T-cell (primary cell): Measurements from ENCODE around the gene CDH4. TPM values are rescaled to one million over a fixed set of nuclear protein-coding genes. Genes with fewer than 3 reads are reported as not detected.

Experiments used
- ATAC-seq, 4 experiments: fragments of 200-7000 bp in 3 of 4; fragments of 150-1000 bp in 1 of 4; cut with Tn5 transposase; replicated peaks in 1 of 4; 1 replicate in 3 of 4; 2 replicates in 1 of 4; pipeline ENCODE4 v1.10.0; 2021; ENCODE audit warnings: moderate library complexity in 3 of 4, mild to moderate bottlenecking in 2 of 4, moderate number of reproducible peaks in 1 of 4
- CTCF ChIA-PET, 2 donors: fragments of 300-600 bp; sonication (Branson Sonifier 250); formaldehyde crosslinking; loops; one replicate each; lab custom pipeline; 2022; ENCODE audit warnings: antibody characterized with exemption in 2 of 2; lab: Charles Lee
- POLR2A ChIA-PET, 2 donors: fragments of 300-600 bp; sonication (Branson Sonifier 250); formaldehyde crosslinking; loops; one replicate each; lab custom pipeline; 2022; ENCODE audit warnings: antibody characterized with exemption in 2 of 2; lab: Charles Lee
- DNase-seq, 35 experiments: peaks; one replicate each; pipeline versions ENCODE4 v3.0.0 to v3.0.0-alpha.2; 2013 to 2023
- H3K27ac ChIP-seq: one replicate; pipeline ENCODE4 v1.5.1; 2013; ENCODE audit warnings: low read length
- H3K27me3 ChIP-seq, 2 experiments: replicated peaks in 1 of 2; 1 replicate in 1 of 2; 2 replicates in 1 of 2; pipeline versions ENCODE4 v1.6.1 to v1.7.0; 2013; ENCODE audit warnings: low read length in 1 of 2, mixed read lengths in 1 of 2; ENCODE audit not compliant: control insufficient read depth in 2 of 2, insufficient read depth in 2 of 2; ENCODE audit errors: extremely low read depth in 1 of 2
- H3K36me3 ChIP-seq, 2 donors: 1 replicate in 1 of 2; 2 replicates in 1 of 2; pipeline versions ENCODE4 v1.6.1 to v1.7.0; 2013; ENCODE audit warnings: low read length in 1 of 2; ENCODE audit not compliant: control insufficient read depth in 2 of 2, insufficient read depth in 1 of 2; ENCODE audit errors: extremely low read depth in 1 of 2
- H3K4me1 ChIP-seq, 2 experiments: 1 replicate in 1 of 2; 2 replicates in 1 of 2; pipeline versions ENCODE4 v1.6.1 to v1.7.0; 2013; ENCODE audit warnings: low read length in 2 of 2, mixed read lengths in 1 of 2; ENCODE audit not compliant: insufficient read depth in 2 of 2, control insufficient read depth in 1 of 2; ENCODE audit errors: extremely low read depth in 1 of 2
- H3K4me3 ChIP-seq, 2 donors: 1 replicate in 1 of 2; 2 replicates in 1 of 2; pipeline versions ENCODE4 v1.5.1 to v1.7.0; 2013; ENCODE audit warnings: mild to moderate bottlenecking in 2 of 2, low read length in 1 of 2, moderate library complexity in 1 of 2; ENCODE audit not compliant: control insufficient read depth in 1 of 2; ENCODE audit errors: extremely low read depth in 1 of 2
- H3K9me3 ChIP-seq: 2 replicates; pipeline ENCODE4 v1.7.0; 2013
- H3K27ac Mint-ChIP-seq, 2 donors: one replicate each; pipeline ENCODE4 v1.8.0; 2020 to 2021; ENCODE audit warnings: mild to moderate bottlenecking in 2 of 2, mixed read lengths in 2 of 2
- H3K27me3 Mint-ChIP-seq, 2 donors: one replicate each; pipeline ENCODE4 v1.8.0; 2021 to 2022; ENCODE audit warnings: mixed read lengths in 2 of 2
- H3K36me3 Mint-ChIP-seq: one replicate; pipeline ENCODE4 v1.8.0; 2021; ENCODE audit warnings: mixed read lengths
- H3K4me1 Mint-ChIP-seq, 3 donors: one replicate each; pipeline ENCODE4 v1.8.0; 2020 to 2022; ENCODE audit warnings: mixed read lengths in 3 of 3, mild to moderate bottlenecking in 1 of 3
- H3K4me3 Mint-ChIP-seq, 3 donors: one replicate each; pipeline ENCODE4 v1.8.0; 2020 to 2022; ENCODE audit warnings: mild to moderate bottlenecking in 3 of 3, mixed read lengths in 3 of 3, moderate library complexity in 3 of 3
- H3K9me3 Mint-ChIP-seq, 3 donors: one replicate each; pipeline ENCODE4 v1.8.0; 2020 to 2022; ENCODE audit warnings: mixed read lengths in 3 of 3
- WGBS: methylation state at CpG from one replicate; pipeline ENCODE4 v1.1.5; 2013; ENCODE audit warnings: missing lambda C conversion rate; ENCODE audit not compliant: insufficient coverage; 5-methylcytosine and 5-hydroxymethylcytosine counted together
- total RNA-seq, 35 experiments: library from RNA in 6 of 35; stranded (reverse) in 6 of 35; fragments of 120-200 nt in 1 of 35; gene quantifications; one replicate each; pipeline versions ENCODE4 v1.2.1 to v1.2.4 and lab custom pipeline; 2013 to 2026

Gene CDH4
- total RNA-seq, 5 donors from 2014 or later (not counting 1 experiment from before 2014, with no cell fraction given): 0.06 to 0.64 (median 0.14) TPM

DNA sequence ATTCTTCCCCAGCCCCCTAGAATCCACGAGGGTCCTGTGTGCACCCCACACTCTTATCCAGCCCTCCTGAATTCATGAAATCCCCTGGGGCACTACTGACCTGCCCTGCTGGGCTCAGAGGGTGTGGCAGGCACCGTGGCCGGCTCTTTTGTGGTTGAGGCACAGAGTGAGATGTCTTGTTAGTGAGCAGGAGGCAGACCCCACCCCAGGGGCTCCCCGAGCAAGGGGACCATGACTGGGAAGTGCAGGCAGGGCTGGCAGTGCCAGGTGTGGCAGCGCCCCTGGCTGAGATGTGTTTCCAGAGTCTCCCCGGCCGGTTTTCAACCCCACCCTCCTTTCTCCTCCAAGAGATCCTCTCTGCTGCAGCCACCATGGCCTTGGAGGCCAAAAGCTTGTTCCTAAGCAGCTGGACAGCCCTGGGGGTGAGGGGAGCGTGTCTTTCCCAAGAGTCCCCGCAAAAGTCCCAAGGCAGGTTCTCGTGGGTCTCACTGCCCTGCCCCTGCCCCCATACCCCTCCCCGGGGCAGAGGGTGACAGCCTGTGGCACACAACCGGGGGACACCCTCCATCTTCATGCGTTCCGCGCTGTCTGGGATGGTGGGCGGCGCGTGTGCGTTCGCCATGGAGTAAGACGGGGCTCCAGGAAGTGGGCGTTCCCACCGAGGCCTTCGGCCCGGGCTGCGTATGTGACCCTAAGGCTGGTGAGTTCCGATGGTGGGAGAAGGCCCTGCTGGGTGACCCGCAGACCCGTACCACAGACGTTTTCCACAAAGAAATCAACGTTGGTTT, 604.8 kb downstream of the CDH4 start:
- Histone ChIP-seq H3K27me3 (peaks cover 0 to 16% of the 10 kb centered on the region in 2 experiments), H3K27ac (no peak overlapping the region), H3K9me3 (no peaks in the 10 kb centered on the region), H3K4me1 (no peaks in the 10 kb centered on the region), H3K36me3 (no peaks in the 10 kb centered on the region), H3K4me3 (no peak overlapping the region)
- H3K9me3 Mint-ChIP-seq: peaks cover 0 to 2% (median 0%) of the 10 kb centered on the region in 3 donors
- no peaks in the 10 kb centered on the region for H3K36me3 Mint-ChIP-seq
- ChIA-PET POLR2A (no interaction called here), CTCF (no interaction called here)
- 91% methylated on average over 21 of the region's 31 CpGs for WGBS
- DNase-seq: no peak
- H3K27ac Mint-ChIP-seq: no peak overlapping the region
- no peak overlapping the region for H3K4me3 Mint-ChIP-seq
- H3K27me3 Mint-ChIP-seq: peaks cover 0 to 5% of the 10 kb centered on the region in 2 donors
- ATAC-seq: no peak
- H3K4me1 Mint-ChIP-seq: no peaks in the 10 kb centered on the region

DNA sequence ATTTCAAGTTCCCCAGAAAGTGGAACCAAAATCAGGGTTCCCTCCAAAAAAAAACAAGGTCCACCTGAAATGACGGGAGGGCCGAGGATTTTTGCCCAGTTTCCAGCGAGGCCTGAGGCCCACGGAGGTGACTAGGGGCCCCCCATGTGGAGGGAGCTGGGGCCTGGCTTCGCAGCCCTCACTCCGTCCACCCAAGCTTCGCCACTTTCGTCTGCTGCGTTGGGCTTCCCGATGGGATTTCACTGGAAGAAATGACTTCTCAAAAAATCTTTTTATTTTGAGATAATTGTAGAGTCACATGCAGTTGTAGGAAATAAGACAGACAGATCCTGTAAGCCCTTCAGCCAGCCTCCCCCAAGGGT, 605.3 kb downstream of the CDH4 start:
- no peak overlapping the region for H3K27ac ChIP-seq
- H3K4me1 ChIP-seq: no peaks in the 10 kb centered on the region
- Mint-ChIP-seq H3K4me3 (no peak overlapping the region), H3K36me3 (no peaks in the 10 kb centered on the region), H3K27ac (no peak overlapping the region), H3K27me3 (peaks cover 0 to 5% of the 10 kb centered on the region in 2 donors), H3K9me3 (peaks cover 0 to 2% (median 0%) of the 10 kb centered on the region in 3 donors), H3K4me1 (no peaks in the 10 kb centered on the region)
- no peak overlapping the region for H3K4me3 ChIP-seq
- DNase-seq (no peak), ATAC-seq (no peak)
- H3K9me3 ChIP-seq: no peaks in the 10 kb centered on the region
- ChIA-PET CTCF (no interaction called here), POLR2A (no interaction called here)
- WGBS: 68% methylated on average over 6 of the region's 10 CpGs
- H3K36me3 ChIP-seq: no peaks in the 10 kb centered on the region
- peaks cover 0 to 18% of the 10 kb centered on the region in 2 experiments for H3K27me3 ChIP-seq

GRCh38 chr20:61857884-61858283, 605.8 kb downstream of the CDH4 start:
- DNase-seq (no peak), ATAC-seq (no peak)
- H3K4me1 Mint-ChIP-seq: no peaks in the 10 kb centered on the region
- no peak overlapping the region for H3K4me3 Mint-ChIP-seq
- no peaks in the 10 kb centered on the region for H3K9me3 ChIP-seq
- H3K4me3 ChIP-seq: no peak overlapping the region
- no peaks in the 10 kb centered on the region for H3K36me3 Mint-ChIP-seq
- ChIA-PET CTCF (no interaction called here), POLR2A (no interaction called here)
- peaks cover 0 to 16% of the 10 kb centered on the region in 2 experiments for H3K27me3 ChIP-seq
- no peak overlapping the region for H3K27ac Mint-ChIP-seq
- 80% methylated on average over 1 of the region's 1 CpG for WGBS
- H3K9me3 Mint-ChIP-seq: peaks cover 0 to 2% (median 0%) of the 10 kb centered on the region in 3 donors
- no peaks in the 10 kb centered on the region for H3K36me3 ChIP-seq
- peaks cover 0 to 5% of the 10 kb centered on the region in 2 donors for H3K27me3 Mint-ChIP-seq
- no peaks in the 10 kb centered on the region for H3K4me1 ChIP-seq
- no peak overlapping the region for H3K27ac ChIP-seq

- Histone ChIP-seq H3K36me3 (no peaks in the 10 kb centered on the region), H3K4me1 (no peaks in the 10 kb centered on the region), H3K27me3 (peaks cover 0 to 26% of the 10 kb centered on the region in 2 experiments), H3K27ac (no peak overlapping the region), H3K4me3 (no peak overlapping the region), H3K9me3 (no peaks in the 10 kb centered on the region)
- Mint-ChIP-seq H3K9me3 (peaks cover 0 to 2% (median 0%) of the 10 kb centered on the region in 3 donors), H3K4me3 (no peak overlapping the region), H3K27me3 (peaks cover 0 to 5% of the 10 kb centered on the region in 2 donors), H3K36me3 (no peaks in the 10 kb centered on the region), H3K4me1 (no peaks in the 10 kb centered on the region), H3K27ac (no peak overlapping the region)
- WGBS: 89% methylated on average over 8 of the region's 13 CpGs
- ChIA-PET POLR2A (no interaction called here), CTCF (no interaction called here)
- DNase-seq (no peak), ATAC-seq (no peak)
These were observed 607.7 kb downstream of the CDH4 start for GRCh38 chr20:61859767-61860166.

GRCh38 chr20:61860260-61860987, 608.4 kb downstream of the CDH4 start:
- no peak overlapping the region for H3K27ac Mint-ChIP-seq
- peaks cover 0 to 26% of the 10 kb centered on the region in 2 experiments for H3K27me3 ChIP-seq
- H3K4me1 ChIP-seq: no peaks in the 10 kb centered on the region
- peaks cover 0 to 5% of the 10 kb centered on the region in 2 donors for H3K27me3 Mint-ChIP-seq
- H3K4me3 ChIP-seq: no peak overlapping the region
- peaks cover 5 to 6% (median 5%) of the 10 kb centered on the region in 3 donors for H3K9me3 Mint-ChIP-seq
- WGBS: 72% methylated on average over 7 of the region's 8 CpGs
- H3K9me3 ChIP-seq: no peaks in the 10 kb centered on the region
- no peaks in the 10 kb centered on the region for H3K36me3 ChIP-seq
- ATAC-seq (no peak), DNase-seq (no peak)
- H3K4me3 Mint-ChIP-seq: no peak overlapping the region
- no peaks in the 10 kb centered on the region for H3K4me1 Mint-ChIP-seq
- POLR2A ChIA-PET: no interaction called here
- H3K36me3 Mint-ChIP-seq: no peaks in the 10 kb centered on the region
- H3K27ac ChIP-seq: no peak overlapping the region
- CTCF ChIA-PET: no interaction called here

GRCh38 chr20:61861054-61861841, 609.2 kb downstream of the CDH4 start:
- DNase-seq: no peak
- Mint-ChIP-seq H3K27ac (no peak overlapping the region), H3K27me3 (peaks cover 0 to 5% of the 10 kb centered on the region in 2 donors), H3K4me3 (no peak overlapping the region), H3K9me3 (peaks cover 8 to 10% (median 9%) of the 10 kb centered on the region in 3 donors), H3K36me3 (no peaks in the 10 kb centered on the region), H3K4me1 (no peaks in the 10 kb centered on the region)
- Histone ChIP-seq H3K27me3 (peaks cover 0 to 26% of the 10 kb centered on the region in 2 experiments), H3K27ac (no peak overlapping the region), H3K36me3 (no peaks in the 10 kb centered on the region), H3K9me3 (no peaks in the 10 kb centered on the region), H3K4me3 (no peak overlapping the region), H3K4me1 (no peaks in the 10 kb centered on the region)
- CTCF ChIA-PET: no interaction called here
- POLR2A ChIA-PET: no interaction called here
- no peak for ATAC-seq
- WGBS: 64% methylated on average over 23 of the region's 33 CpGs
